ENCODE results near the gene KCNH3. TPM values are rescaled to one million over a fixed set of nuclear protein-coding genes. Genes with fewer than 3 reads are reported as not detected.

Gene KCNH3
- total RNA-seq, 1 experiment from 2014 or later = 0.26 TPM

DNA sequence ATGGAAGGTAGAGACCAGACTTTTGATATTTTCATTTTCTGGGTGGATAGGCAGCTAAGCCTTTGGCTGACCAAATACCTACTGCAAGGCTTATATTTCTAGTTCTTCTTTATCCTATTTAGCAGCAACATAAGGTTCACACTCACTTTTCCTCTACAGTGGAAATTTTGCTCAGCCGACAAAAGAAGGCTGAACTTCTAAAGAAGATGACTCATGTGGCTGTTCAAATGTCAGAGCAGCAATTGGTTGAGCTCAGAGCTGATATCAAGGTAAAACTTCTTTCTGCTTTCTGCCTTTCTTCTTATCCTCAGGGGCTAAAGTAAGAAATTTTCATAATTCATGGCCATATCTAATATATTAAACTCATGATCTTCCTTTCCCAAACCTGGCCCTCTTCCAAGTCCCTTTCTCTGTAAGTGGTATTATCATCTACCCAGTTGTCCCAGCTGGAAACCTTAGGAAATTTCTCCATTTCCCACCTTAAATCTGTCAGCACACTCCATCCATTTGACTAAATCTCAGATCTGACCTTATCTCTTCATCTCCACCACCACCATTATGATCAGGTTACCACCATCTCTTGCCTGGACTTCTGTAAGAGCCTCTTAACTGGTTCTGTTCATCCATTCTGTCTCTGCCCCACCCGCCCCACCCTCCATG lies 19.8 kb upstream of the KCNH3 start:
- Histone ChIP-seq H2AFZ (ENCODE audit: low read length) (no peak overlapping the region), H4K91ac (ENCODE audit: insufficient read length, low read depth, low read length) (no peak overlapping the region), H4K20me1 (ENCODE audit: control insufficient read depth, insufficient read depth, insufficient read length) (no peaks in the 10 kb centered on the region), H3K4me2 (ENCODE audit: insufficient read depth, insufficient read length, low read length) (no peak overlapping the region), H3K56ac (ENCODE audit: insufficient read length, low read depth, low read length) (no peak overlapping the region), H3K23me2 (ENCODE audit: insufficient read length, low read depth, low read length, poor library complexity, severe bottlenecking) (no peaks in the 10 kb centered on the region), H3K9me3 (ENCODE audit: control insufficient read depth, low read depth, low read length) (no peaks in the 10 kb centered on the region), H3K79me2 (ENCODE audit: insufficient read depth, low read length) (no peaks in the 10 kb centered on the region), H3K79me1 (ENCODE audit: insufficient read depth, low read depth, low read length, poor library complexity, severe bottlenecking) (no peaks in the 10 kb centered on the region), H3K18ac (ENCODE audit: insufficient read length, low read depth, low read length) (no peak overlapping the region), H3K23ac (ENCODE audit: insufficient read length, low read depth, low read length) (no peak overlapping the region), H3K27ac (ENCODE audit: insufficient read length, low read depth, low read length) (no peak overlapping the region), H4K5ac (ENCODE audit: insufficient read length, low read depth, low read length) (no peak overlapping the region), H2BK12ac (ENCODE audit: insufficient read length, low read depth, low read length) (no peak overlapping the region), H3K27me3 (ENCODE audit: insufficient read depth, low read length) (no peaks in the 10 kb centered on the region), H3K14ac (ENCODE audit: insufficient read depth, low read length) (no peak overlapping the region), H2BK20ac (ENCODE audit: low read depth, low read length, poor library complexity, severe bottlenecking) (no peak overlapping the region), H2BK15ac (ENCODE audit: low read depth, low read length) (no peak overlapping the region), H2AK5ac (ENCODE audit: insufficient read length, low read length) (no peak overlapping the region), H3K4me1 (ENCODE audit: insufficient read depth, low read length) (no peaks in the 10 kb centered on the region), H2BK5ac (ENCODE audit: insufficient read length, low read length) (no peak overlapping the region), H2BK120ac (ENCODE audit: low read depth, low read length, poor library complexity, severe bottlenecking) (no peak overlapping the region), H4K8ac (replicated peaks; ENCODE audit: insufficient read length, low read depth, low read length) (no peak overlapping the region), H3K9ac (ENCODE audit: extremely low read depth, insufficient read length, low read length) (no peak overlapping the region), H3K4ac (ENCODE audit: low read depth, low read length) (no peak overlapping the region), H3T11ph (ENCODE audit: low read length) (no peak overlapping the region)
- Mint-ChIP-seq H3K27me3 (ENCODE audit: low read depth) (no peaks in the 10 kb centered on the region), H3K9me3 (no peaks in the 10 kb centered on the region), H3K4me3 (no peak overlapping the region), H3K4me1 (no peaks in the 10 kb centered on the region), H3K36me3 (ENCODE audit: insufficient read depth in 1 of 3, low read depth in 3 of 3) (peaks cover 7 to 16% (median 12%) of the 10 kb centered on the region in 3 experiments; a peak in 6 of 7 replicates), H3K27ac (no peak overlapping the region)
- no CpG with 5 or more reads among the region's 2 CpGs for WGBS (ENCODE audit: extremely low coverage, insufficient read length, low lambda C conversion rate)
- DNase-seq = no peak
- TF ChIP-seq CTCF (conservative IDR thresholded peaks at IDR 0.05) = no peak

All from H9 (cell line).